ENCODE measurements around the gene CTNND2. TPM values are rescaled to one million over a fixed set of nuclear protein-coding genes. Genes with fewer than 3 reads are reported as not detected.

Gene CTNND2
- total RNA-seq, 1 donor from 2014 or later: 0.29 TPM

DNA sequence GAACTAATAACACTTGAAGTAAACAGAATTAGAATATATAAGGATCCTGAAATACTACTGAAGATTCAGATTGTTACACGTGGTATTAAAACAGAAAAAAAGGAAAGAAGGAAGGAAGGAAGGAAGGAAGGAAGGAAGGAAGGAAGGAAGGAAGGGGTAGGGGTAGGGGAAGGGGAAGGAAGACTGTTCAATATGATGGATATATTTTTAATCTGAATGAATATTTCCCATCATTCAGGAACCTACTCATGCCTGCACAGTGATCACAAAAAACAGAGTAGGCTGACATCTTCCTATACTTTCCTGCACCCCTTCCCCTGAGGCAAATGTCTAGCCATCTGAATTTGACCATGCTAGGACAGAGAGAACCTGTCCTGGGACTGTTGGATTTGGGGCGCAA, 133.9 kb downstream of the CTNND2 start:
- no peak for DNase-seq (ENCODE audit: low read depth)
- no peaks in the 10 kb centered on the region for H3K36me3 ChIP-seq (ENCODE audit: control insufficient read depth, insufficient read depth, low read length)
- TF ChIP-seq, protein P1, sequence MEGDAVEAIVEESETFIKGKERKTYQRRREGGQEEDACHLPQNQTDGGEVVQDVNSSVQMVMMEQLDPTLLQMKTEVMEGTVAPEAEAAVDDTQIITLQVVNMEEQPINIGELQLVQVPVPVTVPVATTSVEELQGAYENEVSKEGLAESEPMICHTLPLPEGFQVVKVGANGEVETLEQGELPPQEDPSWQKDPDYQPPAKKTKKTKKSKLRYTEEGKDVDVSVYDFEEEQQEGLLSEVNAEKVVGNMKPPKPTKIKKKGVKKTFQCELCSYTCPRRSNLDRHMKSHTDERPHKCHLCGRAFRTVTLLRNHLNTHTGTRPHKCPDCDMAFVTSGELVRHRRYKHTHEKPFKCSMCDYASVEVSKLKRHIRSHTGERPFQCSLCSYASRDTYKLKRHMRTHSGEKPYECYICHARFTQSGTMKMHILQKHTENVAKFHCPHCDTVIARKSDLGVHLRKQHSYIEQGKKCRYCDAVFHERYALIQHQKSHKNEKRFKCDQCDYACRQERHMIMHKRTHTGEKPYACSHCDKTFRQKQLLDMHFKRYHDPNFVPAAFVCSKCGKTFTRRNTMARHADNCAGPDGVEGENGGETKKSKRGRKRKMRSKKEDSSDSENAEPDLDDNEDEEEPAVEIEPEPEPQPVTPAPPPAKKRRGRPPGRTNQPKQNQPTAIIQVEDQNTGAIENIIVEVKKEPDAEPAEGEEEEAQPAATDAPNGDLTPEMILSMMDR (IDR thresholded peaks at IDR 0.05; ENCODE audit: insufficient read depth, low read length, poor library complexity, severe bottlenecking): no peak
- H3K4me3 ChIP-seq (ENCODE audit: low read depth, low read length): no peak overlapping the region
- H3K27me3 ChIP-seq (ENCODE audit: control insufficient read depth, insufficient read depth, low read length): no peaks in the 10 kb centered on the region

DNA sequence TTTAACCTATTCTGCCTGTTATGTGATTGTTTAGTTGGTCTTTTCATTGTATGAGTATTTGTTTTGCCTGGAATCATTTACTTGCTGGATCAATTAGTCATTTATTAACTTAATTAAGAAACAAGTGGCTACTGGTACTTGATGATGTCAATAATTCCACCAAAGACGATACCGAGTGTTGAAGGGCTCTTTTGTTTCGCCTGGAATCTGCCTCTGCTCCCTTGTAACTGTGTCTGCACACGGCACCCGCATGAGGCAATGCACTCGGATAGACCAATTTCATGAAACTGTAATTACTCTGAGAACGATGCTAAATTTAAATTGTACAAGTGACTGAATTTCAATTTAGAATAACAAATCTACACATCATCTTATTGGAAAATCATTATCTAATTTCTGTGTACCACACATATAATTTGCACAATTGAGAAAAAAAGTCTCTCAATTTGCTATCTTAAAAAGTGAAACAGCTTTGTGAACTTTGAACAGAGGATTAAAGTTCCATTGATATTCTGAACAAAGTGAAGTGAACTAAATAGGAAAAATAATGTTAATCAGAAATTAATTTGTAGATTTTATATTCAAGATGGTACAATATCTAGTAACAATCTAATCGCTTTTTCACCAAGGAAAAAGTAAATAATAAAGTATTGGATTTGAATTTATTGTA, 143.2 kb downstream of the CTNND2 start:
- H3K27me3 ChIP-seq (ENCODE audit: control insufficient read depth, insufficient read depth, low read length): no peaks in the 10 kb centered on the region
- H3K4me3 ChIP-seq (ENCODE audit: low read depth, low read length): no peak overlapping the region
- no peak for DNase-seq (ENCODE audit: low read depth)
- TF ChIP-seq, protein P1 (IDR thresholded peaks at IDR 0.05; ENCODE audit: insufficient read depth, low read length, poor library complexity, severe bottlenecking): no peak
- no peaks in the 10 kb centered on the region for H3K36me3 ChIP-seq (ENCODE audit: control insufficient read depth, insufficient read depth, low read length)

DNA sequence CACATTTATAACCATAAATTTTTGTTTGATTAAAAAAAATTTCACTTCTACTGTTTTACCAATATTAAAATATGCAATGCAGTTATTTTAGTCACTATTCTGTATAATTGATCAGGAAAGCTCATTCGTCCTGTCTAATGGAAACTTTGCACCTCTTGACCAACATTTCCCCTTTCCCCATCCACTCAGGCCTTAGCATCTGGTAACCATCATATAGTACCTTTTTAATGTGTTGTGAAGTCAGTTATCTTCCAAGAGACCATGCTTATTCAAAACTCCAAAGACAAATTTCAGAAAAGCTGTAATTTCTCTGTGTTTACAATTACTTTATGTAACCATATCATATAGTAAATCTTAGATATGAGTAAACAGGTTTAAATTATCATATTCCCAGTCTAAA, 145.9 kb downstream of the CTNND2 start:
- Histone ChIP-seq H3K4me3 (ENCODE audit: low read depth, low read length) (no peak overlapping the region), H3K27me3 (ENCODE audit: control insufficient read depth, insufficient read depth, low read length) (no peaks in the 10 kb centered on the region), H3K36me3 (ENCODE audit: control insufficient read depth, insufficient read depth, low read length) (no peaks in the 10 kb centered on the region)
- TF ChIP-seq, protein P1 (IDR thresholded peaks at IDR 0.05; ENCODE audit: insufficient read depth, low read length, poor library complexity, severe bottlenecking): no peak
- DNase-seq (ENCODE audit: low read depth): no peak

DNA sequence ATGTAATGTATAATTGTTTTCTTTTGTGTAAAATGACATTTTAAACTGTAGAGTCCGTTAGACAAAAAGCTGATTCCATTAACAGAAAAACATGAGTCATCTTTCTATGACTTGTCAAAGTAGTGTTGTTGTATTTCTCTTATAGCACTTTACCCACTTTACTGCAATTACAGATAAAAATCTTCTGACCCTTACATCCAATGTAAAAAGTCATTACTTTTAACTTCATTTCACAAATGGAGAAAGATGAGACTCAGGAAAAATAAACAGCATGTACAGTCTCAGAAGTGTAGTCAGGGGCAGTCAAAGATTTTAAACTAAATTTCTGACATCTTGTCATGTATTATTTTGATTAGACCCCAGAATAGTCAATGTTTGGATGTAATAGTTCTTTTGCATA, 146.6 kb downstream of the CTNND2 start:
- no peak overlapping the region for H3K4me3 ChIP-seq (ENCODE audit: low read depth, low read length)
- TF ChIP-seq, protein P1 (IDR thresholded peaks at IDR 0.05; ENCODE audit: insufficient read depth, low read length, poor library complexity, severe bottlenecking): no peak
- H3K27me3 ChIP-seq (ENCODE audit: control insufficient read depth, insufficient read depth, low read length): no peaks in the 10 kb centered on the region
- H3K36me3 ChIP-seq (ENCODE audit: control insufficient read depth, insufficient read depth, low read length): no peaks in the 10 kb centered on the region
- no peak for DNase-seq (ENCODE audit: low read depth)

DNA sequence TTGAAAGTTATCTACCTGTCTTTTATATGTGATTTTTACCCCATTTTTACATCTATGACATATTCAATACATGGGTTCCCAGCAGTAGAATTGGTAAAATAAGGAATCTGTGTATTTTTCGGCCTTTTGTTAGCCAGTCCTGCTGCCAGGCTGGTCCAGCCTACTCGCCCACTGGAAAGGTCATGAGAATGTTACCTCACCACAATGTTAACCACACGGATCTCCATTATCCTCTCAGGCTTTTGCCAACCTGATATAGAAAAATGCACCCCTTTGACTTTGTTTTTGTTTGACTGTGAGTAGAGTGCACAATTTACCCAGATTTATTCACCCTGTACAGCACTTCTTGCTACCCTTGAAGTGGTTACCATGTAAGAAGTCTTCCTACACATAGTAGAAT, 167.2 kb downstream of the CTNND2 start:
- DNase-seq (ENCODE audit: low read depth): no peak

More for the DNA sequence above, 167.2 kb downstream of the CTNND2 start:
- H3K36me3 ChIP-seq (ENCODE audit: control insufficient read depth, insufficient read depth, low read length): no peaks in the 10 kb centered on the region
- H3K4me3 ChIP-seq (ENCODE audit: low read depth, low read length): no peak overlapping the region
- no peaks in the 10 kb centered on the region for H3K27me3 ChIP-seq (ENCODE audit: control insufficient read depth, insufficient read depth, low read length)
- TF ChIP-seq, protein P1 (IDR thresholded peaks at IDR 0.05; ENCODE audit: insufficient read depth, low read length, poor library complexity, severe bottlenecking): no peak
